Measurements from ENCODE around the gene DNAAF5.

The DNAAF5 gene

GRCh38 chr7:776992-777727, 50.7 kb downstream of the DNAAF5 start:
- Histone ChIP-seq H3K4me1 (ENCODE audit: control insufficient read depth, insufficient read depth, low read length, poor library complexity, severe bottlenecking) (no peaks in the 10 kb centered on the region), H3K36me3 (ENCODE audit: control insufficient read depth, insufficient read depth, low read length) (peaks cover 79% of the 10 kb centered on the region), H3K27ac (ENCODE audit: low read depth, low read length, severe bottlenecking) (no peak overlapping the region), H3K4me3 (ENCODE audit: extremely low read depth, insufficient read depth, low read length, poor library complexity, severe bottlenecking) (no peak overlapping the region), H3K9me3 (ENCODE audit: control insufficient read depth, low read length) (no peaks in the 10 kb centered on the region)
- WGBS, 2 experiments (ENCODE audit: insufficient coverage in 2 of 2): 94 to 96% methylated on average over 19 to 23 of the region's 26 CpGs

GRCh38 chr7:777728-778078, 51.2 kb downstream of the DNAAF5 start:
- peaks cover 80% of the 10 kb centered on the region for H3K36me3 ChIP-seq (ENCODE audit: control insufficient read depth, insufficient read depth, low read length)

GRCh38 chr7:778271-778967, 51.9 kb downstream of the DNAAF5 start:
- H3K36me3 ChIP-seq (ENCODE audit: control insufficient read depth, insufficient read depth, low read length): peaks cover 80% of the 10 kb centered on the region
- H3K4me1 ChIP-seq (ENCODE audit: control insufficient read depth, insufficient read depth, low read length, poor library complexity, severe bottlenecking): no peaks in the 10 kb centered on the region
- H3K27ac ChIP-seq (ENCODE audit: low read depth, low read length, severe bottlenecking): no peak overlapping the region
- H3K4me3 ChIP-seq (ENCODE audit: extremely low read depth, insufficient read depth, low read length, poor library complexity, severe bottlenecking): no peak overlapping the region
- WGBS, 2 experiments (ENCODE audit: insufficient coverage in 2 of 2): 95 to 97% methylated on average over 18 to 22 of the region's 23 CpGs
- no peaks in the 10 kb centered on the region for H3K9me3 ChIP-seq (ENCODE audit: control insufficient read depth, low read length)

More at GRCh38 chr7:777728-778078, 51.2 kb downstream of the DNAAF5 start:
- Histone ChIP-seq H3K4me3 (ENCODE audit: extremely low read depth, insufficient read depth, low read length, poor library complexity, severe bottlenecking) (no peak overlapping the region), H3K4me1 (ENCODE audit: control insufficient read depth, insufficient read depth, low read length, poor library complexity, severe bottlenecking) (no peaks in the 10 kb centered on the region), H3K9me3 (ENCODE audit: control insufficient read depth, low read length) (no peaks in the 10 kb centered on the region), H3K27ac (ENCODE audit: low read depth, low read length, severe bottlenecking) (no peak overlapping the region)
- 95% methylated on average over 13 to 16 of the region's 16 CpGs for WGBS, 2 experiments (ENCODE audit: insufficient coverage in 2 of 2)

- Histone ChIP-seq H3K9me3 (ENCODE audit: control insufficient read depth, low read length) (no peaks in the 10 kb centered on the region), H3K4me1 (ENCODE audit: control insufficient read depth, insufficient read depth, low read length, poor library complexity, severe bottlenecking) (no peaks in the 10 kb centered on the region), H3K27ac (ENCODE audit: low read depth, low read length, severe bottlenecking) (no peak overlapping the region), H3K4me3 (ENCODE audit: extremely low read depth, insufficient read depth, low read length, poor library complexity, severe bottlenecking) (no peak overlapping the region), H3K36me3 (ENCODE audit: control insufficient read depth, insufficient read depth, low read length) (peaks cover 77% of the 10 kb centered on the region)
- WGBS, 2 experiments (ENCODE audit: insufficient coverage in 2 of 2): 98 to 100% methylated on average over 6 to 12 of the region's 15 CpGs
These were observed 52.5 kb downstream of the DNAAF5 start for GRCh38 chr7:778968-779451.

GRCh38 chr7:779480-779879, 53.0 kb downstream of the DNAAF5 start:
- WGBS, 2 experiments (ENCODE audit: insufficient coverage in 2 of 2): 87 to 94% methylated on average over 7 to 9 of the region's 9 CpGs
- Histone ChIP-seq H3K36me3 (ENCODE audit: control insufficient read depth, insufficient read depth, low read length) (peaks cover 78% of the 10 kb centered on the region), H3K9me3 (ENCODE audit: control insufficient read depth, low read length) (no peaks in the 10 kb centered on the region), H3K4me3 (ENCODE audit: extremely low read depth, insufficient read depth, low read length, poor library complexity, severe bottlenecking) (no peak overlapping the region), H3K27ac (ENCODE audit: low read depth, low read length, severe bottlenecking) (no peak overlapping the region), H3K4me1 (ENCODE audit: control insufficient read depth, insufficient read depth, low read length, poor library complexity, severe bottlenecking) (no peaks in the 10 kb centered on the region)

GRCh38 chr7:780081-780480, 53.6 kb downstream of the DNAAF5 start:
- H3K4me1 ChIP-seq (ENCODE audit: control insufficient read depth, insufficient read depth, low read length, poor library complexity, severe bottlenecking): no peaks in the 10 kb centered on the region
- H3K36me3 ChIP-seq (ENCODE audit: control insufficient read depth, insufficient read depth, low read length): peaks cover 80% of the 10 kb centered on the region
- H3K9me3 ChIP-seq (ENCODE audit: control insufficient read depth, low read length): no peaks in the 10 kb centered on the region
- H3K4me3 ChIP-seq (ENCODE audit: extremely low read depth, insufficient read depth, low read length, poor library complexity, severe bottlenecking): no peak overlapping the region
- 96 to 97% methylated on average over 10 to 12 of the region's 14 CpGs for WGBS, 2 experiments (ENCODE audit: insufficient coverage in 2 of 2)
- H3K27ac ChIP-seq (ENCODE audit: low read depth, low read length, severe bottlenecking): no peak overlapping the region

GRCh38 chr7:780516-780915, 54.0 kb downstream of the DNAAF5 start:
- WGBS, 2 experiments (ENCODE audit: insufficient coverage in 2 of 2): 89 to 96% methylated on average over 6 of the region's 10 CpGs

GRCh38 chr7:781186-781849, 54.8 kb downstream of the DNAAF5 start:
- H3K27ac ChIP-seq (ENCODE audit: low read depth, low read length, severe bottlenecking): no peak overlapping the region
- peaks cover 74% of the 10 kb centered on the region for H3K36me3 ChIP-seq (ENCODE audit: control insufficient read depth, insufficient read depth, low read length)
- 92 to 94% methylated on average over 21 to 22 of the region's 23 CpGs for WGBS, 2 experiments (ENCODE audit: insufficient coverage in 2 of 2)
- no peaks in the 10 kb centered on the region for H3K9me3 ChIP-seq (ENCODE audit: control insufficient read depth, low read length)
- H3K4me1 ChIP-seq (ENCODE audit: control insufficient read depth, insufficient read depth, low read length, poor library complexity, severe bottlenecking): no peaks in the 10 kb centered on the region
- no peak overlapping the region for H3K4me3 ChIP-seq (ENCODE audit: extremely low read depth, insufficient read depth, low read length, poor library complexity, severe bottlenecking)

More at GRCh38 chr7:780516-780915, 54.0 kb downstream of the DNAAF5 start:
- H3K9me3 ChIP-seq (ENCODE audit: control insufficient read depth, low read length): no peaks in the 10 kb centered on the region
- H3K4me1 ChIP-seq (ENCODE audit: control insufficient read depth, insufficient read depth, low read length, poor library complexity, severe bottlenecking): no peaks in the 10 kb centered on the region
- no peak overlapping the region for H3K4me3 ChIP-seq (ENCODE audit: extremely low read depth, insufficient read depth, low read length, poor library complexity, severe bottlenecking)
- no peak overlapping the region for H3K27ac ChIP-seq (ENCODE audit: low read depth, low read length, severe bottlenecking)
- peaks cover 78% of the 10 kb centered on the region for H3K36me3 ChIP-seq (ENCODE audit: control insufficient read depth, insufficient read depth, low read length)

- WGBS, 2 experiments (ENCODE audit: insufficient coverage in 2 of 2): 95 to 97% methylated on average over 48 to 79 of the region's 80 CpGs
- Histone ChIP-seq H3K9me3 (ENCODE audit: control insufficient read depth, low read length) (no peaks in the 10 kb centered on the region), H3K27ac (ENCODE audit: low read depth, low read length, severe bottlenecking) (no peak overlapping the region), H3K4me1 (ENCODE audit: control insufficient read depth, insufficient read depth, low read length, poor library complexity, severe bottlenecking) (no peaks in the 10 kb centered on the region), H3K4me3 (ENCODE audit: extremely low read depth, insufficient read depth, low read length, poor library complexity, severe bottlenecking) (no peak overlapping the region), H3K36me3 (ENCODE audit: control insufficient read depth, insufficient read depth, low read length) (peaks cover 66% of the 10 kb centered on the region)
These were observed 55.5 kb downstream of the DNAAF5 start for GRCh38 chr7:781936-782529.

GRCh38 chr7:782718-783449, 56.4 kb downstream of the DNAAF5 start:
- WGBS, 2 experiments (ENCODE audit: insufficient coverage in 2 of 2): 93 to 96% methylated on average over 46 to 50 of the region's 56 CpGs
- Histone ChIP-seq H3K9me3 (ENCODE audit: control insufficient read depth, low read length) (no peaks in the 10 kb centered on the region), H3K36me3 (ENCODE audit: control insufficient read depth, insufficient read depth, low read length) (peaks cover 64% of the 10 kb centered on the region), H3K27ac (ENCODE audit: low read depth, low read length, severe bottlenecking) (no peak overlapping the region), H3K4me3 (ENCODE audit: extremely low read depth, insufficient read depth, low read length, poor library complexity, severe bottlenecking) (no peak overlapping the region), H3K4me1 (ENCODE audit: control insufficient read depth, insufficient read depth, low read length, poor library complexity, severe bottlenecking) (no peaks in the 10 kb centered on the region)

All from mesodermal cell (in vitro differentiated cells).